Caki2 (cell line): ENCODE results near the gene PSG6. TPM values are rescaled to one million over a fixed set of nuclear protein-coding genes. Genes with fewer than 3 reads are reported as not detected.
"Not testable (repeated sequence)": the region's sequence is repeated elsewhere in the genome, so short reads cannot be mapped to it uniquely, and the experiment has no call there.

ENCODE experiments used
- DNase-seq: peaks from one replicate; pipeline ENCODE4 v3.0.0-alpha.2; 2015; ENCODE audit warnings: low read depth
- in situ Hi-C: cut with HindIII; loops from 2 replicates; pipeline ENCODE4 v1.10.0; 2016; ENCODE audit warnings: low sequenced_read_pairs, low pct_unique_long_range_greater_than_20kb, mixed read lengths
- total RNA-seq: library from RNA; depleted of rRNA; stranded (reverse); fragments of >200 nt; shearing (Covaris generic); gene quantifications from 2 replicates; pipeline ENCODE4 v1.2.3, GENCODE V29; 2014; ENCODE audit warnings: low replicate concordance; rRNA removed

PSG6 gene
- total RNA-seq, 1 experiment from 2014 or later, result not detected

- in situ Hi-C loops, result not testable (repeated sequence)
- DNase-seq, result peak; percentile 53
Measured at GRCh38 chr19:42874901-42875813, 42.5 kb downstream of the PSG6 start.

- in situ Hi-C loops, DNase-seq: not testable (repeated sequence)
Measured at GRCh38 chr19:42874136-42874535, 43.6 kb downstream of the PSG6 start.

GRCh38 chr19:42872608-42873007 lies 45.1 kb downstream of the PSG6 start:
- no peak for DNase-seq
- in situ Hi-C loops, result no loop called here

GRCh38 chr19:42857544-42857867 lies 60.2 kb downstream of the PSG6 start:
- in situ Hi-C loops, result no loop called here
- DNase-seq, result no peak

GRCh38 chr19:42856866-42857543 lies 60.7 kb downstream of the PSG6 start:
- DNase-seq, in situ Hi-C loops: not testable (repeated sequence)

GRCh38 chr19:42854745-42855144 lies 62.9 kb downstream of the PSG6 start:
- DNase-seq, in situ Hi-C loops: not testable (repeated sequence)

GRCh38 chr19:42853231-42853630 lies 64.5 kb downstream of the PSG6 start:
- DNase-seq, in situ Hi-C loops: not testable (repeated sequence)

- in situ Hi-C loops, result not testable (repeated sequence)
- peak; percentile 41 for DNase-seq
Measured at GRCh38 chr19:42852821-42853220, 64.9 kb downstream of the PSG6 start.

Other genes with a start within 250 kb of the PSG6 start
- gene PSG3, start 177.4 kb downstream of the PSG6 start, total RNA-seq, result not detected in 2 replicates
- not detected in 2 replicates for gene PSG8, start 152.2 kb downstream of the PSG6 start, total RNA-seq
- gene PSG1, start 38.2 kb downstream of the PSG6 start, total RNA-seq, result not detected in 2 replicates
- not detected in 2 replicates for gene PSG7, start 19.3 kb upstream of the PSG6 start, total RNA-seq
- not detected in 2 replicates for gene PSG11, start 108.6 kb upstream of the PSG6 start, total RNA-seq
- not detected in 2 replicates for gene PSG2, start 164.8 kb upstream of the PSG6 start, total RNA-seq